IMR-90 (cell line): ENCODE measurements around the gene DMRT3. TPM values are rescaled to one million over a fixed set of nuclear protein-coding genes. Genes with fewer than 3 reads are reported as not detected.

Experiments
- ATAC-seq: fragments of 200-7000 bp; cut with Tn5 transposase; 2 replicates; pipeline ENCODE4 v1.9.1; 2020; ENCODE audit warnings: low read depth, mild to moderate bottlenecking, moderate library complexity
- BruUV-seq: library from RNA; stranded (reverse); fragments of 400-500 nt; replicated peaks from 2 replicates; lab custom pipeline; 2021; lab: Mats Ljungman, UMichigan
- CTCF ChIA-PET: fragments of 300-600 bp; formaldehyde crosslinking; extraction: SDS; loops from one replicate; lab custom pipeline; 2021; ENCODE audit warnings: antibody characterized with exemption; lab: Yijun Ruan, JAX
- POLR2A ChIA-PET: fragments of 300-600 bp; sonication (Branson Sonifier 250); formaldehyde crosslinking; loops from one replicate; lab custom pipeline; 2022; ENCODE audit warnings: antibody characterized with exemption; ENCODE audit not compliant: unreplicated experiment; lab: Charles Lee
- DNase-seq: peaks from one replicate; pipeline ENCODE4 v3.0.0; 2013
- H2AFZ ChIP-seq: replicated peaks from 2 replicates; pipeline ENCODE3; 2013; ENCODE audit warnings: low read length, mild to moderate bottlenecking; ENCODE audit not compliant: poor library complexity
- H2AK5ac ChIP-seq: 2 replicates; pipeline ENCODE4 v1.6.1; 2013; ENCODE audit warnings: low read depth, low read length, inconsistent platforms
- H2AK9ac ChIP-seq: replicated peaks from 2 replicates; pipeline ENCODE3; 2013; ENCODE audit warnings: mild to moderate bottlenecking, low read depth, low read length, moderate library complexity; ENCODE audit not compliant: poor library complexity
- H2BK120ac ChIP-seq: 2 replicates; pipeline ENCODE4 v1.6.1; 2013; ENCODE audit warnings: low read depth, low read length, inconsistent platforms
- H2BK15ac ChIP-seq: 3 replicates; pipeline ENCODE4 v1.6.1; 2013; ENCODE audit warnings: low read depth, low read length, inconsistent platforms
- H2BK20ac ChIP-seq: 2 replicates; pipeline ENCODE4 v1.6.1; 2013; ENCODE audit warnings: low read depth, mild to moderate bottlenecking, inconsistent platforms, low read length, moderate library complexity
- H2BK5ac ChIP-seq: 2 replicates; pipeline ENCODE4 v1.6.1; 2013; ENCODE audit warnings: mild to moderate bottlenecking, low read depth, low read length, inconsistent platforms; ENCODE audit not compliant: poor library complexity, severe bottlenecking
- H3K14ac ChIP-seq: replicated peaks from 2 replicates; pipeline ENCODE4 v1.6.1; 2013; ENCODE audit warnings: low read depth, low read length, inconsistent platforms
- H3K18ac ChIP-seq: 2 replicates; pipeline ENCODE4 v1.6.1; 2013; ENCODE audit warnings: low read depth, low read length, control low read depth
- H3K23ac ChIP-seq: 2 replicates; pipeline ENCODE4 v1.6.1; 2013; ENCODE audit warnings: low read depth, low read length, inconsistent platforms
- H3K27ac ChIP-seq: 2 replicates; pipeline ENCODE4 v1.5.1; 2013; ENCODE audit warnings: mild to moderate bottlenecking, control low read depth, low read length; ENCODE audit not compliant: insufficient read depth
- H3K27me3 ChIP-seq: 2 replicates; pipeline ENCODE4 v1.6.1; 2013; ENCODE audit warnings: low read length; ENCODE audit not compliant: control insufficient read depth, insufficient read depth
- H3K36me3 ChIP-seq: 2 replicates; pipeline ENCODE4 v1.6.1; 2013; ENCODE audit warnings: low read length, mixed read lengths; ENCODE audit not compliant: control insufficient read depth, insufficient read depth
- H3K4ac ChIP-seq: 2 replicates; pipeline ENCODE4 v1.6.1; 2013; ENCODE audit warnings: low read depth, low read length, inconsistent platforms
- H3K4me1 ChIP-seq: 2 replicates; pipeline ENCODE4 v1.6.1; 2013; ENCODE audit warnings: low read length, mixed read lengths; ENCODE audit not compliant: control insufficient read depth, insufficient read depth
- H3K4me2 ChIP-seq: 2 replicates; pipeline ENCODE4 v1.6.1; 2013; ENCODE audit warnings: low read depth, mild to moderate bottlenecking, control low read depth, low read length, moderate library complexity
- H3K4me3 ChIP-seq: 2 replicates; pipeline ENCODE4 v1.5.1; 2013; ENCODE audit warnings: low read depth, mild to moderate bottlenecking, control low read depth, low read length, moderate library complexity; ENCODE audit not compliant: insufficient read depth
- H3K56ac ChIP-seq: 2 replicates; pipeline ENCODE4 v1.6.1; 2013; ENCODE audit warnings: low read length, inconsistent platforms; ENCODE audit not compliant: insufficient read depth; ENCODE audit errors: extremely low read depth
- H3K79me1 ChIP-seq, 2 experiments: 2 replicates each; pipeline ENCODE4 v1.6.1; 2013; ENCODE audit warnings: low read length in 2 of 2, inconsistent platforms in 1 of 2, low read depth in 1 of 2
- H3K9ac ChIP-seq: 2 replicates; pipeline ENCODE4 v1.6.1; 2013; ENCODE audit warnings: low read depth, low read length, control low read depth
- H3K9me1 ChIP-seq: 2 replicates; pipeline ENCODE4 v1.6.1; 2013; ENCODE audit warnings: low read length, inconsistent platforms; ENCODE audit not compliant: insufficient read depth
- H3K9me3 ChIP-seq: 2 replicates; pipeline ENCODE4 v1.6.1; 2013; ENCODE audit warnings: low read length; ENCODE audit not compliant: control insufficient read depth, insufficient read depth
- H4K20me1 ChIP-seq: 2 replicates; pipeline ENCODE4 v1.6.1; 2013; ENCODE audit warnings: low read length, inconsistent platforms; ENCODE audit not compliant: insufficient read depth
- H4K5ac ChIP-seq: 2 replicates; pipeline ENCODE4 v1.6.1; 2013; ENCODE audit warnings: mild to moderate bottlenecking, low read depth, low read length, control low read depth
- H4K8ac ChIP-seq, 2 experiments: 2 replicates each; pipeline ENCODE4 v1.6.1; 2013; ENCODE audit warnings: low read depth in 2 of 2, low read length in 2 of 2, control low read depth in 1 of 2, inconsistent platforms in 1 of 2
- H4K91ac ChIP-seq: 2 replicates; pipeline ENCODE4 v1.6.1; 2013; ENCODE audit warnings: low read depth, low read length, inconsistent platforms; ENCODE audit not compliant: insufficient read depth
- BHLHE40 ChIP-seq: fragments of 150-350 bp; IDR thresholded peaks from 2 replicates; pipeline ENCODE4 v1.6.1; 2016; ENCODE audit warnings: mild to moderate bottlenecking, low read depth, low read length
- FOS ChIP-seq: fragments of 150-350 bp; IDR thresholded peaks from 2 replicates; pipeline ENCODE4 v1.6.1; 2016; ENCODE audit warnings: low read depth, low read length
- MAZ ChIP-seq: IDR thresholded peaks from 2 replicates; pipeline ENCODE4 v1.6.1; 2012; ENCODE audit warnings: low read depth, mild to moderate bottlenecking, low read length, improper control_type of control experiment, moderate library complexity, borderline replicate concordance
- WGBS, 2 experiments: methylation state at CpG; one replicate each; pipeline versions ENCODE4 v1.1.5 to v1.1.7; 2013; ENCODE audit warnings: missing lambda C conversion rate in 2 of 2; ENCODE audit not compliant: insufficient read length in 1 of 2; ENCODE audit errors: extremely low coverage in 2 of 2; 5-methylcytosine and 5-hydroxymethylcytosine counted together
- dilution Hi-C: fragments of 300-500 bp; cut with HindIII; formaldehyde crosslinking; loops from one replicate; pipeline ENCODE4 v1.14.3; 2018; ENCODE audit warnings: low sequenced_read_pairs; ENCODE audit not compliant: unreplicated experiment
- in situ Hi-C: fragments of 300-500 bp; cut with MboI; formaldehyde crosslinking; loops from 3 replicates; pipeline ENCODE4 v1.14.3; 2019; ENCODE audit warnings: low sequenced_read_pairs, inconsistent platforms, mixed read lengths
- intact Hi-C: fragments of 100-400 bp; cut with micrococcal nuclease; formaldehyde crosslinking; loops from 2 replicates; pipeline ENCODE4 v1.10.0; 2022
- polyA plus RNA-seq, 3 experiments: library from polyadenylated mRNA; depleted of rRNA; stranded (reverse); fragments of >200 nt; gene quantifications; 2 replicates each; pipeline ENCODE4 v1.2.3, GENCODE V29; 2012; ENCODE audit warnings: low replicate concordance in 1 of 3
- total RNA-seq: library from RNA; depleted of rRNA; stranded (reverse); fragments of >200 nt; gene quantifications from 2 replicates; pipeline ENCODE4 v1.2.3, GENCODE V29; 2012

The DMRT3 gene
- total and polyA plus RNA-seq, 2 of the 4 experiments (the other 2 are of a cell fraction): not detected

- Histone ChIP-seq H4K5ac (no peak overlapping the region), H3K23ac (no peak overlapping the region), H4K8ac (no peak overlapping the region), H3K27me3 (peaks cover 9% of the 10 kb centered on the region), H2BK20ac (no peak overlapping the region), H3K9me3 (no peaks in the 10 kb centered on the region), H3K14ac (no peak overlapping the region), H3K9ac (no peak overlapping the region), H2AK5ac (no peak overlapping the region), H3K36me3 (no peaks in the 10 kb centered on the region), H2BK15ac (no peak overlapping the region), H2AK9ac (no peak overlapping the region), H2BK5ac (no peak overlapping the region), H3K56ac (no peak overlapping the region), H3K9me1 (no peaks in the 10 kb centered on the region), H3K18ac (no peak overlapping the region), H4K20me1 (no peaks in the 10 kb centered on the region), H3K4me1 (no peaks in the 10 kb centered on the region), H3K27ac (no peak overlapping the region), H3K4me3 (no peak overlapping the region), H2BK120ac (no peak overlapping the region), H3K4me2 (no peak overlapping the region), H2AFZ (no peak overlapping the region), H4K91ac (no peak overlapping the region), H3K79me1 (no peaks in the 10 kb centered on the region), H3K4ac (no peak overlapping the region)
- CTCF ChIA-PET: interaction anchor here (0.5 kb wide), 1 partner anchor 41 kb away, joined by 3 read pairs; no protein-coding TSS in a partner anchor
- in situ Hi-C loops (no loop called here), intact Hi-C loops (no loop called here), dilution Hi-C loops (no loop called here)
- POLR2A ChIA-PET: no interaction called here
- peak; percentile 36 for DNase-seq
- no peak for ATAC-seq
- 10% methylated on average over 5 of the region's 6 CpGs; no CpG with 5 or more reads in 1 of the 2 experiments for WGBS, 2 experiments
- no TSS peak for BruUV-seq
- TF ChIP-seq BHLHE40 (peak; percentile 58), MAZ (no peak), FOS (peak; percentile 40; the same call in 1 of the 2 replicates)
Observed at GRCh38 chr9:962023-962422, 14.4 kb upstream of the DMRT3 start.
